ENCODE data around the gene CDKAL1.
"Not testable (repeated sequence)": the region's sequence is repeated elsewhere in the genome, so short reads cannot be mapped to it uniquely, and the experiment has no call there.

Gene CDKAL1

GRCh38 chr6:21163110-21163837 lies 629.0 kb downstream of the CDKAL1 start:
- DNase-seq = no peak

DNA sequence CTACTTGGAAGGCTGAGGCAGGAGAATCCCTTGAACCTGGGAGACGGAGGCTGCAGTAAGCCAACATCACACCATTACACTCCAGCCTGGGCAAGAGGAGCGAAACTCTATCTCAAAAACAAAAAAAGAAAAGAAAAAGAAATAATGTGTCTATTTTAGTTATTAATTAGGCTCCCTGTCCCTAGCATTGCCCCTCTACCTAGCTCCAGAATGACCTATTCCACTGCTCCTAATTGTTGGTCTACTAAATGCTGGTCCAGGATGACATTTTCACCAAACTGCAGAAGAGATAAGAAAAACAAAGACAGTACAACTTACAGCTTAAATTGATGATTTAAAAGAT lies 629.6 kb downstream of the CDKAL1 start:
- DNase-seq = no peak

- DNase-seq = no peak
Observed at GRCh38 chr6:21164768-21165326, 630.6 kb downstream of the CDKAL1 start.

- DNase-seq = no peak
Observed at GRCh38 chr6:21166754-21167153, 632.5 kb downstream of the CDKAL1 start.

GRCh38 chr6:21167790-21168189 lies 633.5 kb downstream of the CDKAL1 start:
- no peak for DNase-seq

DNA sequence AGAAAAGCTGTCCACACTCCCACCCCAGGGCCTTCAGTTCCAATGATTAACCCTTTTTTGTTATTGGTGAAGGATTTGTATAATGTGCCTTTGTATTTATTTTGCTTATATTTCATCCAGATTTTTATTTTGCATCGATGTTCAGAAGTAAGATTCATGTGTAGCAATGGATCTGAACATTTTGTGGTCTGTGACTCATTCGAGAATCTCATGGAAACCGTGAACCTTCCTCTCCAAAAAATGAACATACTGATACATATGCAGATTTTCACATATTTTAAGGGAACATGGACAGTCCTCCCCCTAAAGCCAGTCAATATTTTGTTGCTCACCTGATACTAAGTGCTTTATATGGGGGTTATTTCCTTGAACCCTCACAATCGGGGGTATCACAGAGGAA lies 637.5 kb downstream of the CDKAL1 start:
- DNase-seq = no peak

DNA sequence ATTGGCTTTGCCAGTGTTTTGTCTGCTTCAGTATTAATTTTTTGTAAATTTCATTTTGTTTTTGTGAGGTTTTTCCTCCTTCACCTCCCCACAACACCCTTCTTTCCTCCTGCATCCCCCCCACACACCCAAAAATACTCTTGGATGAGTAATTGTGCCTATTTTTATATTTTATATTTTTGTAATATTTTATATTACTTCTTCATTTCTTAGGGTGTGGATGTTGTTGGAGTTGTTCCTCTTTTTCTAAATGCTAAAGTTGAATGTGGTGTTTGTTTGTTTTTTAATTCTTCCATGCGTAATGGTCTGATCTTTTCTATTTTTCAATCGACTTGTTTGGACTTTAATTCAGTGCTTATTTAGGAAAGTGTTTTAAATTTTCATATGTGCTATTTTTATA lies 638.8 kb downstream of the CDKAL1 start:
- DNase-seq = no peak

- DNase-seq = no peak
Observed at GRCh38 chr6:21173678-21174077, 639.4 kb downstream of the CDKAL1 start.

GRCh38 chr6:21176197-21176596 lies 641.9 kb downstream of the CDKAL1 start:
- no peak for DNase-seq

DNA sequence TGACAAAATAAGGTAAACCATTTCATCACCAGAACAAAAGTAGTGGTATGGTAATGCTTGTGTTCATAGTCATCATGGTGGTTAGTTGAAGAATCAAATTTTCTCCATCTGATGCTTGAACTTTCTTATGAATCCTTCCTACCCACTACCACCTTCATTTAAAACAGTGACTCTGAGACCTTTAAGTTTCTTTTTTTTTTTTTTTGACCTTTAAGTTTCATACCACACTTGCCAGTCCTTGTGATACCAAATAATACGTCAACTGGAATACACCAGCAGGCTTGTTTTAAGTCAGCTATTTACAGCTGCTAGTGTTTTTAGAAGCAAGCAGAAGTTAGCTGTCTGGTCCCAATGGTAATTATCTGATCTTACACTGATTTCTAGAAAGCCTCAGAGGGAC lies 645.9 kb downstream of the CDKAL1 start:
- DNase-seq = no peak

DNA sequence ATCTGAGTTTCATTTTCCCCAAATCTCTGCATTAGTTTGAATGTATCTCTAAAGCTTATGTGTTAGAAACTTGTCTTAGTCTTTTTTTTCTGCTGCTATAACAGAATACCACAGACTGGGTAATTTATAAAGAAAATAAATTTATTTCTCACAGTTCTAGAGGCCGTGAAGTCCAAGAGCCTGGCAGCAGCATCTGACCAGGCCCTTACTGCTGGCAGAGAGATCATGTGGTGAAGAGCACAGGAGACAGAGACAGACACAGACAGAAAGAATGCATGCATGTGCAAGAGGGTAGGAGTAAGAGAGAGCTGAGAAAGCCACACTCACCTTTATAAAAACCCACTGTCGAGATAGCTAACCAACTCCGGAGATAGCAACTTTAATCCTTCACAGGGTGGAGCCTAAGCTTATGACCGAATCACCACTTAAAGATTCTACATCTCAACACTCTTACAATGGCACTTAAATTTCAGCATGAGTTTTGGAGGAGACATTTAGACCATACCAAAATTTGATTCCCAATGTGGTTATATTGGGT lies 646.6 kb downstream of the CDKAL1 start:
- DNase-seq = no peak

DNA sequence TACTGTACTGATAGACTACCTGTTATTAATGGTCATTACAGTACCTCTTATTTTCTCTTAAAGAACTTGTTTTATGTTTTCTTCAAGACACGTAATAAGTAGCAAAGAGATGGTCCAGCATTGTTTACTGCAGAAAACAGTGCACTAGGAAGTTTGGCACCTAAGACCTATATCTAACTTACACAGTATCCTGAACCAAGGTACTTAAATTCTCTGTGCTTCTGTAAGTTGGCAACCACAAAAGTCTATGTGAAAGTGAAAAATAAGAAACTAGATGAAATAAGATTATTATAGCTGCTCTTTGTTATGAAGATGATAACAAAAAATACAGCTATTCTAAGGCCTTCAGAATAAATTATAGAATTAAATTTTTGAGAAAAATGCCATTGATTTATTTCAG lies 647.6 kb downstream of the CDKAL1 start:
- no peak for DNase-seq

DNA sequence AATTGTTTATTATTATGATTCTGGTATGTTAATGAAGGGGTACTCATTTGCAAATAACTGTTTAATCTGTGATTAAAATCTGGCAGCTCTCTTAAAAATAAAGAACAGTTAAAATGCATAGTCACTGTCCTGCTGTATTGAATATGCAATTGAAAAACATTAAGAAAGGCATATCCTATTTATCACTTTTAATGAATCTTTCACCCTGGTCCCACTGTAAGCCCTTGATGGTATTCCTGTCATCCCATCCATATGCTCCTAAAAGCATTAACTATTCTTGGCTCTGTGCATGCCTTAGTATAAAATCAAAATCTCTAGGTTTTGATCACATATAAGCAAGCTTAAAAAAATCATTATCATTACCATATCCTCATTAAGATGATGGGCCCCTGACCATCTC lies 648.3 kb downstream of the CDKAL1 start:
- no peak for DNase-seq

DNA sequence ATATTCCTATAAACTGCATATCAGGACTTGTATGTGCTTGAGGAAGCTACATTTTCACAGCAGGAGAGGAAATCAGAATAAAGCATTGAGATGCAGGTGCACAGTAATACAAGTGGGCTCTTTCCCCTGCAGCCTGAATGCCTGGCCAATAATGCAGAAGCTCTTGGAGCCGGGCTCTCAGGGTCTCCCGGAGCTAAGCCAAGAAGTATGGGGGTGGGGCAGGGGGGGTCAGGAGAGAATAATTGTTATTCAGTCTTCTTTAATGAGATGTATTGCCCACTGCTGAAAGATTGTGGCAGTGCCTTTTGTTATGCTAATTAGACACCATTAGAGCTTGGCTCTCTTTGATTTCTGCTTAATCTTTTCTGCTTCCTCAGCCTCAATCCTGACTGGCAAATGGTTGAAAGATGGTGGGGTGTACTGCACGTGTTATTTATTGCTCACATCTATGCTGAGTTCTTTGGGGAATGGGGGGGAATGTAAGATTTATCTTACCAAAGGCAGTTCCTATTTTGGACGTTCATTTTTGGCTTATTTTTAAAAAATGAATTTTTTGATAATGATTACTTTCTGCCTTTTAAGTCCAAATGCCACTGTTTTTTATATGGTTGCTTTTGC lies 651.7 kb downstream of the CDKAL1 start:
- peak; percentile 72 for DNase-seq

- DNase-seq = no peak
Observed at GRCh38 chr6:21186479-21187055, 652.3 kb downstream of the CDKAL1 start.

GRCh38 chr6:21187485-21187884 lies 653.2 kb downstream of the CDKAL1 start:
- DNase-seq = no peak

DNA sequence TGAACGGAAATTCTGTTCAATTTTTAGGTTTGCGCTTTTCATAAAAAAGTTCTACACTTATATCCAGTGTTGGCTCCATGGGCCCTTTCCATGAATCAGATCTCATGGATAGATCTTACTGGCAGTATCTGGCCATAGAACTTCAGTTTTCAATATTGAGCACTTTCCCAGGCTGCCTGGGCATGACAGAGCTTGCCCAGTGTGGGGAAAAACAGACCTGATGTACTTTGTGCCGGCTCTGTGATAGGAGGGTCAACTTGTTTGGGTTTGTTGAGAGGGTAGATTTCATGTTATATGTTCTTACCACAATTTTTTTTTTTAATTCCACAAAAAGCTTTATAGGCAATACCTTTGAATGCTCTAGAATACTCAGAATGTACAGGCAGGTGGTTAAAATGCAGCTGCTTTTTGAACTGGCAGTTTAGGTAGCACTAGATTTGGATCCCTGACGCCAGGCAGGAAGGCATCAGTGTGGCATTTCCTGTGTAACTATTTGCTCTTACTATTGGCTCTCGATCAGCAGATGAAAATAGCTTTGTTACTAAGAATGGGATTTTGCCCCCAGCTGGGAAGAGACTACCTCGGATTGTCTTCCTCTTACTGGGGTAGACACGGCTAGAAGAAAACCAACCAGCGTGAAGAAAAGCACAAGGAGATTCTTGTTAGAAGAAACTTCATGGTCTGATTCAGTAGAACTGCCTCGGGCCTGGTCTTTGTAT lies 654.4 kb downstream of the CDKAL1 start:
- DNase-seq = peak; percentile 32

DNA sequence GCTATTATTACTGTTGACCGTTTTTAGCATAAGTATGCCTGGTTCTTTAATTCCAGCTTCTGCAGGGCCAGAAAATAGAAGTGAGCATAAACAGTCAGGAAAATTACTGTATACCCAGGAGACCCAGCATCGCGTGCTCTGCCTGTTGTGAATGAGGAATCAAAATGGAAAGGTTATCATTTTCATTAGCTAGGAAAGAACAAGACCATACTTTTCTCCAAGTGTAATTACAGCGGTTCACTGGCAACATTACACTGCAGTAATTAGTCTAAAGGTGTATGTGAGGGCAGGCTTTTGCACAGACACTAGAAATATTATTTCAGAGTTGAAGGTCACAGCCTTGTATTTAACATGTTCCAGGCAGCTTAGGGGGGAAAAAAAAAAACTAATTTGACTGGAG lies 655.5 kb downstream of the CDKAL1 start:
- no peak for DNase-seq

DNA sequence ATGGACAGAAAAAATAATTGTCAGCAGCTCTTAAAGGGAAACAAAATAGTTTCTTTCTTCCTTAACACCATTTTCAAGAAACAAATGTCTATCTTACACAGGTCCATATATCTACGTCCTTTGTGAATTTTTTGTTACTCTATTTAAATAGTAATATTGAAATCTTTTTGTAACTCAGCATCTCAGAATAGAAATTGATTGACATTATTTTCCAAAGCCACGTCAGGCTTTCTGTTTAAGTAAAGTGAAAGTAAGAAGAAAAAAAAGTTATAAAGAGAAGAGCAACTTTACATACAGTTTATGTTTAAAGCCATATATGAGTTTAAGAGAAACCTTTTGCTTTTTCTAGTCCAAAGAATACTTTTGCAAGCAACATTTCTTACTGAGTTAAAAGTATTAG lies 656.4 kb downstream of the CDKAL1 start:
- DNase-seq = no peak

DNA sequence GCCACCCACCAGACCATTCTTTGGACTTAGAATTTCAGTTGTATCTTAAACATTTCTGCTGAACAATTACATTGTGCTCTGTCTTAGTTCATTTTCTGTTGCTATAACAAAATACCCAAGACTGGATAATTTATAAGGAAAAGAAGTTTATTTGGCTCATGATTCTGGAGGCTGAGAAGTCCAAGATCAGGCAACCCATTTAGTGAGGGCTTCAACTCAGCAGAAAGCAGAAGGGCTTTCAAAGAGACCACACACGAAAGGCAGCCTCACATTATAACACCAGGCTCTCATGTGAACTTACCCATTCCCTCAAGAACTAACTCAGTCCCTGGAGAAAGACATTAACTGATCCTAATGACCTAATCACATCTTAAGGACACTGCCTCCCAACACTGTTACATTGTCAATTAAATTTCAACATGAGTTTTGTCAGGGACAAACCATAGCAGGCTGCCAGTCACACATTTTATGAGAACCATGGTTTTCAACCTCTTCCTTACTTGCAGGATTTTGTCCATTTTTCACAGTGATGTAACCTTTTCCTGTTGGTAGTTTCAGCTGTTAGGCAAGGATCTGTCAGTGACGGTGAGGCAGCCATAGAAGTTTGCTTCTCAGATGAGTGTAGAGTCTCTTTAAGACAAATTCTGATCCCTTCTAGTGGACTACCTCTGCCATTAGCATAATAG lies 659.7 kb downstream of the CDKAL1 start:
- DNase-seq = no peak

- not testable (repeated sequence) for DNase-seq
Observed at GRCh38 chr6:21195301-21195700, 661.0 kb downstream of the CDKAL1 start.

DNA sequence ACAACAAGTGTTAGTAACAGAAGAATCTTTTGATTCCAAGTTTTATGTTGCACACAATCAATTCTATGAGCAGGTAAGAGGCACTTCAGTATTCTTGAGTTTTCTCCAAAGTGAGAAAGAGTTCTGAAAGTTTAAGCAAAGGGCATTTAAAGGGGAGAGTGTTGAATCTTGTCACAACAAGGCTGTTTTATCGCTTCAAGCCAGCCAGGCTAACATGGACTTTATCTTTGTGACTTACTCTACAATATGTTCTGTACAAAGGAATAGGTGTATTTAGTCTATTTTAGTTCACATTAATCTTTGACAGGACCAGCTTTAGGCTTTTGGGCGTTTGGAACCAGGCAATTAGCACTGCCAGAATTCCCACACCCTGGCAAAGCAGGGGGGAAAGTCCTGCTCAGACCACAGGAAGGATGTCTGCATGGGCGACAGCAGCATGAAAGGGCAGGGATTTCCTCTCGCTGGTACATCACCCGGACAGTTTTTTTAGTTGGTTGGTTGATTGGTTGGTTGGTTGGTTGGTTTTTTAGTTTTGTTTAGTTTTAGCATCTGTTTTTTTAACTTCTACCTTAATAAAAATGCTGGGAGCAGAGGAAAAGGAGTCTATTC lies 663.9 kb downstream of the CDKAL1 start:
- no peak for DNase-seq

Measured in NCI-H2029 (cell line).